AG09309 (cell line): Measurements from ENCODE around the gene CBLB.
A peak's percentile ranks its signal among the peaks of the same experiment; 100 is the strongest.

Source experiments
- DNase-seq: peaks from one replicate; pipeline ENCODE4 v3.0.0-alpha.2; 2010; ENCODE audit warnings: low read depth
- H3K4me3 ChIP-seq: 2 replicates; pipeline ENCODE4 v1.5.1; 2011; ENCODE audit warnings: mild to moderate bottlenecking, low read depth, low read length, moderate library complexity; ENCODE audit not compliant: control insufficient read depth
- CTCF ChIP-seq: IDR thresholded peaks from 2 replicates; pipeline ENCODE4 v1.5.1; 2011; ENCODE audit warnings: mild to moderate bottlenecking, low read depth, low read length, inconsistent platforms; ENCODE audit not compliant: insufficient read depth, control insufficient read depth; ENCODE audit errors: missing control alignments

CBLB gene

GRCh38 chr3:105649480-105649879 is 219.3 kb downstream of the CBLB start:
- DNase-seq = no peak
- H3K4me3 ChIP-seq = no peak overlapping the region
- TF ChIP-seq CTCF = no peak

GRCh38 chr3:105647047-105647446 is 221.8 kb downstream of the CBLB start:
- TF ChIP-seq CTCF = no peak
- H3K4me3 ChIP-seq = no peak overlapping the region
- DNase-seq = peak; percentile 77

GRCh38 chr3:105639131-105639530 is 229.7 kb downstream of the CBLB start:
- DNase-seq = no peak
- H3K4me3 ChIP-seq = no peak overlapping the region
- TF ChIP-seq CTCF = no peak

- no peak for TF ChIP-seq CTCF
- no peak for DNase-seq
- H3K4me3 ChIP-seq = no peak overlapping the region
Observed at GRCh38 chr3:105634708-105635107, 234.1 kb downstream of the CBLB start.

GRCh38 chr3:105629718-105630117 is 239.1 kb downstream of the CBLB start:
- no peak overlapping the region for H3K4me3 ChIP-seq
- no peak for DNase-seq
- no peak for TF ChIP-seq CTCF

GRCh38 chr3:105626739-105627138 is 242.1 kb downstream of the CBLB start:
- TF ChIP-seq CTCF = no peak
- no peak overlapping the region for H3K4me3 ChIP-seq
- DNase-seq = no peak

- no peak for TF ChIP-seq CTCF
- H3K4me3 ChIP-seq = no peak overlapping the region
- DNase-seq = no peak
Observed at GRCh38 chr3:105622169-105622568, 246.6 kb downstream of the CBLB start.
